Measurements from ENCODE around the gene PRDM8.

DNA sequence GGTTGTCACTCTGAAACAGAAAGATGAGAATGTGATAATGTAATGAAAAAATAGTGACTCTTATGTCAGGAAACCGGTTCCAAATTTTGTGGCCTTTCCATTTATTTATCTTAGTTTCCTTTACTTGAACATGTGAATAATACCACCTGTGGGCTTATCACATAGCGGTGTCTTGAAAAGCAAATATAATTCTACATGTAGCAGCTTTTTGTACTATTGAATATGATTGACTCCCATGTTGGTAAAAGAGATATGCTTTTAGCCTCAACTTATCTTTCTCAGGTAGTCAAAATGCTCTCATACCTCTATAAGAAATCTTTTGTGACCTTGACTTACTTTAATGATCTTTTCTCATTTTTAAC is 12.0 kb downstream of the PRDM8 start:
- TF ChIP-seq ZFP36 (IDR thresholded peaks at IDR 0.05; ENCODE audit: borderline replicate concordance, partially characterized antibody): no peak
- no peak for TF ChIP-seq CTCF (IDR thresholded peaks at IDR 0.05)
- TF ChIP-seq BHLHE40 (IDR thresholded peaks at IDR 0.05; ENCODE audit: low read depth, low read length): no peak
